Esophagus muscularis mucosa (tissue), 4 donors: ENCODE results near the gene XIRP2.

ENCODE experiments used
- EP300 ChIP-seq: sonication (generic); formaldehyde crosslinking; IDR thresholded peaks from one replicate; pipeline ENCODE4 v1.6.1; 2017; ENCODE audit warnings: antibody characterized with exemption
- POLR2A ChIP-seq: fragments of 450-650 bp; IDR thresholded peaks from one replicate; pipeline ENCODE4 v1.6.1; 2017; ENCODE audit warnings: antibody characterized with exemption, moderate library complexity, mild to moderate bottlenecking, low read depth
- POLR2AphosphoS5 ChIP-seq, 2 donors: sonication (generic); formaldehyde crosslinking; IDR thresholded peaks; one replicate each; pipeline ENCODE4 v1.6.1; 2017; ENCODE audit warnings: antibody characterized with exemption in 2 of 2
- TF ChIP-seq, protein P1 (sequence below), 3 experiments: fragments of 200-600 bp in 2 of 3; fragments of 450-650 bp in 1 of 3; sonication (generic) in 2 of 3; IDR thresholded peaks; one replicate each; pipeline ENCODE4 v1.5.1; 2017 to 2019; ENCODE audit warnings: antibody characterized with exemption in 3 of 3, mild to moderate bottlenecking in 2 of 3, moderate library complexity in 1 of 3

DNA sequence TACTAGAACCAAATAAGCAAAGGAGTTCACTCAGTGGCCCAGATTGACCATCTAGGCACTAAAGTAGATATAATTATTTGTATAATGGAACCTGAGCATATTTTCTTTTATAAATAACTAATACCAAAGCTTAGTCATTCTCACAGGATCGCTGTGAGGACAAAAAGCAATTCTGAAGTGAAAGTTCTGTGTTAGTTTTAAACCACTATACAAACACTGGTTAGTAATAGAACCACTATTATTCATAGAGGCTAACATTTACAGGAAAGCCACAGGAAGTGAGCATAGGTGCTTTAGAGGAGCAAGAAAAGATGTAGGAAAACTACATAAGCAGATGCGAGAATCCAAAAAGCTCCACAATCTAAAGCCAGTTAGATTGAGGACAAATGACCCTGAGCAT, 364.7 kb downstream of the XIRP2 start:
- TF ChIP-seq EP300, result no peak
- TF ChIP-seq POLR2AphosphoS5 (IDR thresholded peaks at IDR 0.05), result no peak
- TF ChIP-seq, protein P1, sequence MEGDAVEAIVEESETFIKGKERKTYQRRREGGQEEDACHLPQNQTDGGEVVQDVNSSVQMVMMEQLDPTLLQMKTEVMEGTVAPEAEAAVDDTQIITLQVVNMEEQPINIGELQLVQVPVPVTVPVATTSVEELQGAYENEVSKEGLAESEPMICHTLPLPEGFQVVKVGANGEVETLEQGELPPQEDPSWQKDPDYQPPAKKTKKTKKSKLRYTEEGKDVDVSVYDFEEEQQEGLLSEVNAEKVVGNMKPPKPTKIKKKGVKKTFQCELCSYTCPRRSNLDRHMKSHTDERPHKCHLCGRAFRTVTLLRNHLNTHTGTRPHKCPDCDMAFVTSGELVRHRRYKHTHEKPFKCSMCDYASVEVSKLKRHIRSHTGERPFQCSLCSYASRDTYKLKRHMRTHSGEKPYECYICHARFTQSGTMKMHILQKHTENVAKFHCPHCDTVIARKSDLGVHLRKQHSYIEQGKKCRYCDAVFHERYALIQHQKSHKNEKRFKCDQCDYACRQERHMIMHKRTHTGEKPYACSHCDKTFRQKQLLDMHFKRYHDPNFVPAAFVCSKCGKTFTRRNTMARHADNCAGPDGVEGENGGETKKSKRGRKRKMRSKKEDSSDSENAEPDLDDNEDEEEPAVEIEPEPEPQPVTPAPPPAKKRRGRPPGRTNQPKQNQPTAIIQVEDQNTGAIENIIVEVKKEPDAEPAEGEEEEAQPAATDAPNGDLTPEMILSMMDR (IDR thresholded peaks at IDR 0.05), result no peak
- TF ChIP-seq POLR2A, result no peak
